GM19455 (cell line): ENCODE data around the gene PRSS48.
"Not testable (repeated sequence)": the region's sequence is repeated elsewhere in the genome, so short reads cannot be mapped to it uniquely, and the experiment has no call there.

Source experiments
- ATAC-seq: cut with Tn5 transposase; IDR thresholded peaks from one replicate; pipeline ENCODE4 v1.9.1; 2021; ENCODE audit not compliant: unreplicated experiment

Gene PRSS48

DNA sequence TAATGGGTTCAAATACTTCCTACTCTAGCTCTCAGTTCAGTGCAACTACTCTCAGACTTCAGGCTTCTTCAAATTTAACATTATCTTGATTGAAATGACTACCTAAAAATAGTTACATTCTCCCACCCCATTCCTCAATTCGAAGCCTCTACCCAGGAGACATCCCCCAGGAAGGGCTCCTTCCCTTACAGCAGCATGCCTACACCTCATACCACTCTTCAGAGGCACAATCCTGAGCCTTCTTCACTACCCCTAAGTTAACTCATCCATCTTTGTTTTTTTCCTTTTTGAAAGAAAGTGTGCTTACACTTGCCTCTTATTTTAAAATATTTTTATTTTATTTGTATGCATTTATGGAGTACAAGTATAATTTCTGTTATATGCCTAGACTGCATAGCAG is 17.2 kb upstream of the PRSS48 start:
- ATAC-seq, result no peak

GRCh38 chr4:151260526-151260925 is 16.4 kb upstream of the PRSS48 start:
- no peak for ATAC-seq

- ATAC-seq, result no peak
These were observed 13.5 kb upstream of the PRSS48 start for GRCh38 chr4:151263455-151263854.

GRCh38 chr4:151266497-151266896 is 10.5 kb upstream of the PRSS48 start:
- ATAC-seq, result no peak

DNA sequence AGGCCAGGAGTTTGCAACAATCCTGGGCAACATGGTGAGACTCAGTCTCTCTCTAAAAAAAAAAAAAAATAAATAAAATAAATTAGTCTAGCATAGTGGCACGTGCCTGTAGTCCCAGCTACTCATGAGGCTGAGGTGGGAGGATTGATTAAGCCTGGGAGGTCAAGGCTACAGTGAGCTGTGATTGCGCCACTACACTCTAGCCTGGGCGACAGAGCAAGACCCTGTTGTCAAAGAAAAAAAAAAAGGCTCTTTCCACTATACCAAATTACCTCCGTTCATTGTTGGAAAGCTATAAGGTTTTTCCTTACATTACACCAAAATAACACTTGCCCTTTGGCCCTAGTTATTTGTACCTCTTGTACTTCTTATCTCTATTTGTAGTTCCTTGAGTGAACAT is 9.9 kb upstream of the PRSS48 start:
- ATAC-seq, result no peak

DNA sequence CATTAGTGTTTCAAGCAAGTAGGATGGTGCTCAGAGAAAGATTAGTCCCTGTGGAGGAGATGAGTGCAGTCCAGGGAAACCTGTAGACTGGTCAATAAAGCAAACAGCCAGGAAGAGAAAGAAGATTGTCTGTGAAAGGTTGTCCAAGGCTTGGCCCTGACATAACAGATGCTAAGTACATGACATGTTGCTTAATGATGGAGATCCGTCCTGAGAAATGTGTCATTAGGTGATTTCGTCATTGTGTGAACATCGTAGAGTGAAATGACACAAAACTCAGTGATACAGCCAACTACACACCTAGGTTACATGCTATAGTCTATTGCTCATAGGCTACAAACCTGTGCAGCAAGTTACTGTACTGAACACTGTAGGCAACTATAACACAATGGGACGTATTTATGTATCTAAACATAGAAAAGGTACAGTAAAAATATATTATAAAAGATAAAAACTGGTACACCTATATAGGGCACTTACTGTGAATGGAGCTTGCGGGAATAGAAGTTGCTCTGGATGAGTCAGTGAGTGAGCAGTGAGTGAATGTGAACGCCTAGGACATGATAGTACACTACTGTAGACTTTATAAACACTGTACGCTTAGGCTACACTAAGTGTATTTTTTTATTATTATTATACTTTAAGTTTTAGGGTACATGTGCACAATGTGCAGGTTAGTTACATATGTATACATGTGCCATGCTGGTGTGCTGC is 9.0 kb upstream of the PRSS48 start:
- no peak for ATAC-seq

- not testable (repeated sequence) for ATAC-seq
These were observed 8.1 kb upstream of the PRSS48 start for GRCh38 chr4:151268905-151269304.

GRCh38 chr4:151284534-151285245 is 7.7 kb downstream of the PRSS48 start:
- no peak for ATAC-seq

- ATAC-seq, result no peak
These were observed 10.4 kb downstream of the PRSS48 start for GRCh38 chr4:151287409-151287808.

GRCh38 chr4:151291485-151291884 is 14.5 kb downstream of the PRSS48 start:
- no peak for ATAC-seq

- ATAC-seq, result no peak
These were observed 15.1 kb downstream of the PRSS48 start for GRCh38 chr4:151292038-151292437.

GRCh38 chr4:151294833-151295496 is 18.0 kb downstream of the PRSS48 start:
- ATAC-seq, result no peak

GRCh38 chr4:151296227-151296626 is 19.3 kb downstream of the PRSS48 start:
- no peak for ATAC-seq

GRCh38 chr4:151297170-151297569 is 20.2 kb downstream of the PRSS48 start:
- ATAC-seq, result no peak

- no peak for ATAC-seq
These were observed 25.5 kb downstream of the PRSS48 start for GRCh38 chr4:151302432-151302831.

- ATAC-seq, result no peak
These were observed 27.3 kb downstream of the PRSS48 start for GRCh38 chr4:151304226-151304625.

DNA sequence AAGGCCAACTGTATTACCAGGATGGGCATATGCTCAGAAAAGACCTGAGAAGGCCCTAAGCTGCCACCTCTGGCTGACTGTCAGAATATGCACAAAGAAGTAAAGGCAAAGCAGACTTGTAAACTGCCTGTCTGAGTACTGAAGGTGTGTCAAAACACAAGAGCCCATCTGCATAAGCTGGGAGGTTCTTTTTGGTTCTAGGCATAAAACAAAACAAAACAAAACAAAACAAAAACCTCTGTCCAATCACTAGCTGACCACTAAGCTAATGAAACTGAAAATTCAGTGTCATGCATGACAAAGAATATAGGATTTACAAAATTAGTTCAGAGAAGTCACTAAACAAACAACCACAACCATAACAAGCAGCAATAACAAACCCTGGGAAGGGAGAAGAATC is 27.8 kb downstream of the PRSS48 start:
- ATAC-seq, result peak; percentile 86

- no peak for ATAC-seq
These were observed 33.3 kb downstream of the PRSS48 start for GRCh38 chr4:151310124-151310728.

- ATAC-seq, result no peak
These were observed 36.5 kb downstream of the PRSS48 start for GRCh38 chr4:151313306-151314009.

- no peak for ATAC-seq
These were observed 37.0 kb downstream of the PRSS48 start for GRCh38 chr4:151314010-151314355.

- no peak for ATAC-seq
These were observed 37.5 kb downstream of the PRSS48 start for GRCh38 chr4:151314479-151314878.
